H1 (cell line): ENCODE data around the gene RAB38. TPM values are rescaled to one million over a fixed set of nuclear protein-coding genes. Genes with fewer than 3 reads are reported as not detected.

Experiments used
- CTCF ChIA-PET: fragments of 300-600 bp; sonication (Branson Sonifier 250); formaldehyde crosslinking; loops from one replicate; lab custom pipeline; 2021; ENCODE audit not compliant: partially characterized antibody; lab: Charles Lee
- POLR2A ChIA-PET: fragments of 300-600 bp; sonication (Branson Sonifier 250); formaldehyde crosslinking; loops from one replicate; lab custom pipeline; 2021; ENCODE audit warnings: inconsistent platforms; ENCODE audit not compliant: partially characterized antibody; lab: Charles Lee
- DNase-seq, 2 experiments: peaks; one replicate each; pipeline versions ENCODE4 v3.0.0 to v3.0.0-alpha.2; 2010 to 2022; ENCODE audit warnings: low spot score in 2 of 2, low read depth in 1 of 2, mixed read lengths in 1 of 2
- FAIRE-seq: peaks from 2 replicates; lab custom pipeline; 2011; peaks lifted over from hg19 to GRCh38; lab: Jason Lieb, UNC
- H2AFZ ChIP-seq: 2 replicates; pipeline ENCODE4 v1.8.1; 2012; ENCODE audit warnings: low read length, inconsistent platforms
- H2AK5ac ChIP-seq: 2 replicates; pipeline ENCODE4 v1.6.1; 2013; ENCODE audit warnings: low read depth, low read length
- H2BK120ac ChIP-seq: replicated peaks from 2 replicates; pipeline ENCODE3; 2013; ENCODE audit warnings: low read depth, low read length, inconsistent platforms
- H2BK12ac ChIP-seq: 2 replicates; pipeline ENCODE4 v1.6.1; 2013; ENCODE audit warnings: low read depth, low read length
- H2BK15ac ChIP-seq: 2 replicates; pipeline ENCODE4 v1.6.1; 2013; ENCODE audit warnings: low read length
- H2BK20ac ChIP-seq: 2 replicates; pipeline ENCODE4 v1.6.1; 2013; ENCODE audit warnings: low read length
- H2BK5ac ChIP-seq: 2 replicates; pipeline ENCODE4 v1.6.1; 2013; ENCODE audit warnings: low read depth, low read length
- H3K14ac ChIP-seq: 2 replicates; pipeline ENCODE4 v1.6.1; 2013; ENCODE audit warnings: inconsistent platforms; ENCODE audit not compliant: insufficient read length
- H3K18ac ChIP-seq: 2 replicates; pipeline ENCODE4 v1.6.1; 2013; ENCODE audit warnings: low read length; ENCODE audit errors: extremely low read depth
- H3K23ac ChIP-seq: 2 replicates; pipeline ENCODE4 v1.6.1; 2013; ENCODE audit warnings: inconsistent platforms; ENCODE audit not compliant: insufficient read length
- H3K23me2 ChIP-seq: 2 replicates; pipeline ENCODE4 v1.6.1; 2013; ENCODE audit warnings: low read depth, low read length
- H3K27ac ChIP-seq: 2 replicates; pipeline ENCODE4 v1.6.1; 2011; ENCODE audit warnings: low read depth, low read length, inconsistent platforms
- H3K27me3 ChIP-seq, 4 experiments: replicated peaks in 1 of 4; 1 replicate in 1 of 4; 2 replicates in 3 of 4; pipeline versions ENCODE4 v1.6.1 to v1.8.1; 2011 to 2013; ENCODE audit warnings: low read length in 3 of 4, mild to moderate bottlenecking in 3 of 4, inconsistent platforms in 2 of 4, mixed read lengths in 2 of 4, moderate library complexity in 1 of 4; ENCODE audit not compliant: control insufficient read depth in 3 of 4, insufficient read depth in 3 of 4; ENCODE audit errors: extremely low read depth in 1 of 4
- H3K36me3 ChIP-seq, 4 experiments: 2 replicates each; pipeline versions ENCODE4 v1.6.1 to v1.8.1; 2011 to 2013; ENCODE audit warnings: mild to moderate bottlenecking in 4 of 4, low read length in 3 of 4, moderate library complexity in 2 of 4, control low read depth in 1 of 4, inconsistent platforms in 1 of 4; ENCODE audit not compliant: insufficient read depth in 4 of 4, control insufficient read depth in 2 of 4
- H3K4ac ChIP-seq: replicated peaks from 2 replicates; pipeline ENCODE3; 2013; ENCODE audit warnings: low read length, low read depth, mixed read lengths, inconsistent platforms; ENCODE audit not compliant: insufficient read length
- H3K4me1 ChIP-seq, 4 experiments: replicated peaks in 1 of 4; 1 replicate in 1 of 4; 2 replicates in 3 of 4; pipeline versions ENCODE4 v1.6.1 to v1.8.1; 2011 to 2013; ENCODE audit warnings: low read length in 3 of 4, inconsistent platforms in 2 of 4, mixed read lengths in 1 of 4; ENCODE audit not compliant: insufficient read depth in 4 of 4, control insufficient read depth in 3 of 4
- H3K4me2 ChIP-seq, 2 experiments: 2 replicates each; pipeline versions ENCODE4 v1.6.1 to v1.8.1; 2011 to 2013; ENCODE audit warnings: low read depth in 2 of 2, low read length in 2 of 2, control low read depth in 1 of 2, inconsistent platforms in 1 of 2, mild to moderate bottlenecking in 1 of 2; ENCODE audit not compliant: insufficient read depth in 1 of 2
- H3K4me3 ChIP-seq, 4 experiments: fragments of 200-600, 300-600 bp in 1 of 4; sonication (generic), shearing (Covaris generic), sonication (Bioruptor Twin) in 1 of 4; 2 replicates each; pipeline versions ENCODE4 v1.5.1 to v1.8.1; 2011 to 2016; ENCODE audit warnings: low read length in 4 of 4, low read depth in 3 of 4, control low read depth in 2 of 4, inconsistent platforms in 2 of 4, mild to moderate bottlenecking in 2 of 4, mixed read lengths in 1 of 4, moderate library complexity in 1 of 4; ENCODE audit not compliant: insufficient read depth in 2 of 4; ENCODE audit errors: extremely low read depth in 1 of 4
- H3K56ac ChIP-seq: replicated peaks from 2 replicates; pipeline ENCODE3; 2013; ENCODE audit warnings: low read depth, mild to moderate bottlenecking, mixed read lengths, low read length, inconsistent platforms; ENCODE audit not compliant: insufficient read length
- H3K79me1 ChIP-seq: 2 replicates; pipeline ENCODE4 v1.6.1; 2013; ENCODE audit warnings: low read depth, low read length, control low read depth
- H3K79me2 ChIP-seq, 2 experiments: 2 replicates each; pipeline versions ENCODE4 v1.6.1 to v1.8.1; 2012 to 2013; ENCODE audit warnings: low read length in 2 of 2, mild to moderate bottlenecking in 2 of 2, inconsistent platforms in 1 of 2; ENCODE audit not compliant: insufficient read depth in 2 of 2, control insufficient read depth in 1 of 2
- H3K9ac ChIP-seq, 4 experiments: replicated peaks in 1 of 4; 1 replicate in 1 of 4; 2 replicates in 3 of 4; pipeline versions ENCODE4 v1.6.1 to v1.8.1; 2011 to 2013; ENCODE audit warnings: low read depth in 3 of 4, low read length in 3 of 4, control low read depth in 2 of 4, mild to moderate bottlenecking in 2 of 4, moderate library complexity in 2 of 4, inconsistent platforms in 1 of 4; ENCODE audit errors: extremely low read depth in 1 of 4
- H3K9me3 ChIP-seq, 2 experiments: 2 replicates each; pipeline versions ENCODE4 v1.6.1 to v1.8.1; 2012 to 2013; ENCODE audit warnings: mild to moderate bottlenecking in 2 of 2, moderate library complexity in 2 of 2, control low read depth in 1 of 2, inconsistent platforms in 1 of 2, low read depth in 1 of 2, low read length in 1 of 2, mixed read lengths in 1 of 2; ENCODE audit not compliant: insufficient read depth in 2 of 2
- H4K20me1 ChIP-seq, 2 experiments: replicated peaks in 1 of 2; 2 replicates each; pipeline versions ENCODE3 to v1.8.1; 2011 to 2013; ENCODE audit warnings: inconsistent platforms in 2 of 2, low read length in 2 of 2, mild to moderate bottlenecking in 1 of 2; ENCODE audit not compliant: insufficient read depth in 2 of 2, control insufficient read depth in 1 of 2
- H4K5ac ChIP-seq: 2 replicates; pipeline ENCODE4 v1.6.1; 2013; ENCODE audit warnings: low read length, low read depth, mixed read lengths, inconsistent platforms; ENCODE audit not compliant: insufficient read length
- H4K8ac ChIP-seq: 2 replicates; pipeline ENCODE4 v1.8.0; 2013; ENCODE audit warnings: mild to moderate bottlenecking, moderate library complexity, low read length, inconsistent platforms; ENCODE audit not compliant: insufficient read depth; ENCODE audit errors: extremely low read depth
- H4K91ac ChIP-seq: replicated peaks from 2 replicates; pipeline ENCODE3; 2013; ENCODE audit warnings: low read length, mixed read lengths, inconsistent platforms; ENCODE audit not compliant: insufficient read length
- CHD7 ChIP-seq: fragments of 300-600 bp; sonication (generic); IDR thresholded peaks from 2 replicates; pipeline ENCODE4 v1.7.1; 2012; ENCODE audit warnings: low read length, moderate library complexity, mild to moderate bottlenecking, inconsistent platforms; ENCODE audit not compliant: insufficient replicate concordance
- polyA plus RNA-seq, 7 experiments: library from polyadenylated mRNA; depleted of rRNA in 3 of 7; stranded (reverse) in 5 of 7; unstranded in 2 of 7; fragments of >200 nt in 5 of 7; fragments of 200-250 nt in 2 of 7; gene quantifications; 1 replicate in 5 of 7; 2 replicates in 1 of 7; 4 replicates in 1 of 7; pipeline versions ENCODE4 v1.2.1 to v1.2.3, GENCODE V29; 2011 to 2013; ENCODE audit warnings: missing spikeins in 2 of 7, mixed read lengths in 2 of 7
- total RNA-seq: library from RNA; stranded (reverse); fragmentation: NEBNext Ultra II Directional; extraction: Animal tissue kit (Norgen Biotek cat#: 25700); gene quantifications from 2 replicates; pipeline ENCODE4 v1.2.1, GENCODE V29; 2021

The RAB38 gene
- total and polyA plus RNA-seq, 2 of the 8 experiments (the other 6 are each of a cell fraction or from before 2014, with no cell fraction given), result 15.4 to 16.5 TPM

- FAIRE-seq (no peak), DNase-seq (no peak)
- H3K27me3 ChIP-seq, result no peaks in the 10 kb centered on the region
- no peak overlapping the region for H2BK12ac ChIP-seq
- H3K27ac ChIP-seq, result no peak overlapping the region
- no peak overlapping the region for H2AK5ac ChIP-seq
- no peak overlapping the region for H3K23ac ChIP-seq
- H3K9me3 ChIP-seq, result peaks cover 4 to 7% of the 10 kb centered on the region in 2 experiments; a peak in 2 of 4 replicates
- H3K18ac ChIP-seq, result no peak overlapping the region
- no peaks in the 10 kb centered on the region for H3K4me1 ChIP-seq
- H4K8ac ChIP-seq, result no peak overlapping the region
- no peaks in the 10 kb centered on the region for H3K79me2 ChIP-seq
- H3K79me1 ChIP-seq, result no peaks in the 10 kb centered on the region
- no peak overlapping the region for H2BK120ac ChIP-seq
- no peaks in the 10 kb centered on the region for H3K23me2 ChIP-seq
- H4K5ac ChIP-seq, result no peak overlapping the region
- H3K56ac ChIP-seq, result no peak overlapping the region
- no peak overlapping the region for H3K14ac ChIP-seq
- H2AFZ ChIP-seq, result no peak overlapping the region
- no peak overlapping the region for H2BK5ac ChIP-seq
- H3K4me2 ChIP-seq, result no peak overlapping the region
- H2BK15ac ChIP-seq, result no peak overlapping the region
- CTCF ChIA-PET, result no interaction called here
- H4K20me1 ChIP-seq, result no peaks in the 10 kb centered on the region
- no peaks in the 10 kb centered on the region for H3K36me3 ChIP-seq
- POLR2A ChIA-PET, result no interaction called here
- H3K4me3 ChIP-seq, result no peak overlapping the region
- H4K91ac ChIP-seq, result no peak overlapping the region
- no peak overlapping the region for H3K4ac ChIP-seq
- H3K9ac ChIP-seq, result no peak overlapping the region
- H2BK20ac ChIP-seq, result no peak overlapping the region
- no peak for TF ChIP-seq CHD7
Measured at GRCh38 chr11:88196393-88196792, 21.1 kb upstream of the RAB38 start.
